Right lobe of liver (tissue), 4 donors: Measurements from ENCODE around the gene FAM53C.

Source experiments
- CTCF ChIP-seq, 4 donors: fragments of 200-600 bp in 3 of 4; fragments of 450-650 bp in 1 of 4; IDR thresholded peaks; one replicate each; pipeline versions ENCODE4 v1.5.1 to v1.8.0; 2016 to 2022; ENCODE audit warnings: antibody characterized with exemption in 4 of 4, mild to moderate bottlenecking in 2 of 4
- POLR2A ChIP-seq: fragments of 450-650 bp; IDR thresholded peaks from one replicate; pipeline ENCODE4 v1.6.1; 2017; ENCODE audit warnings: antibody characterized with exemption, mild to moderate bottlenecking
- donor health status: DM: no; HTN: no; CAD: no.
- donor health status: DM: no; HTN: no; CAD: no.
- donor health status: DM: no; HTN: yes; CAD: no.

GRCh38 chr5:138386290-138386689 is 48.2 kb downstream of the FAM53C start:
- no peak for TF ChIP-seq POLR2A
- TF ChIP-seq CTCF (IDR thresholded peaks at IDR 0.05) = no peak
